ENCODE measurements around the gene PPM1K.
"Not testable (repeated sequence)": the region's sequence is repeated elsewhere in the genome, so short reads cannot be mapped to it uniquely, and the experiment has no call there.

Gene PPM1K

GRCh38 chr4:88284439-88285234 lies at the start of gene PPM1K:
Gene PPM1K, minus strand, starts transcription at chr4:88284561. Its CDS starts 5,978 bp downstream, at chr4:88278583.
- DNase-seq, result peak; percentile 97 to 99 (median 99)

- DNase-seq, result no peak
Measured at GRCh38 chr4:88333741-88334405, 49.5 kb upstream of the PPM1K start.

- DNase-seq, result no peak
Measured at GRCh38 chr4:88327665-88328064, 43.3 kb upstream of the PPM1K start.

GRCh38 chr4:88320780-88321373 lies 36.5 kb upstream of the PPM1K start:
- DNase-seq, result no peak

GRCh38 chr4:88320224-88320779 lies 35.9 kb upstream of the PPM1K start:
- DNase-seq, result no peak

GRCh38 chr4:88318751-88319350 lies 34.5 kb upstream of the PPM1K start:
- no peak for DNase-seq

GRCh38 chr4:88315460-88316017 lies 31.2 kb upstream of the PPM1K start:
- no peak for DNase-seq

- DNase-seq, result not testable (repeated sequence)
Measured at GRCh38 chr4:88313088-88313624, 28.8 kb upstream of the PPM1K start.

- DNase-seq, result no peak
Measured at GRCh38 chr4:88308587-88308986, 24.2 kb upstream of the PPM1K start.

GRCh38 chr4:88297725-88298454 lies 13.5 kb upstream of the PPM1K start:
- no peak for DNase-seq

GRCh38 chr4:88297212-88297516 lies 12.8 kb upstream of the PPM1K start:
- DNase-seq, result no peak

- DNase-seq, result no peak
Measured at GRCh38 chr4:88296413-88297211, 12.3 kb upstream of the PPM1K start.

- DNase-seq, result no peak
Measured at GRCh38 chr4:88295656-88296055, 11.3 kb upstream of the PPM1K start.

GRCh38 chr4:88291003-88291402 lies 6.6 kb upstream of the PPM1K start:
- DNase-seq, result no peak

GRCh38 chr4:88286897-88287296 lies 2.5 kb upstream of the PPM1K start:
- DNase-seq, result no peak

GRCh38 chr4:88285235-88285653 lies 883 bp upstream of the PPM1K start:
- no peak for DNase-seq

- peak; percentile 32 to 66 (median 50) for DNase-seq
Measured at GRCh38 chr4:88283661-88284438, 511 bp downstream of the PPM1K start.

GRCh38 chr4:88280228-88280795 lies 4.0 kb downstream of the PPM1K start:
- no peak for DNase-seq

- no peak for DNase-seq
Measured at GRCh38 chr4:88277711-88278225, 6.6 kb downstream of the PPM1K start.
